Measurements from ENCODE around the gene SGMS1. TPM values are rescaled to one million over a fixed set of nuclear protein-coding genes. Genes with fewer than 3 reads are reported as not detected.

The SGMS1 gene
- polyA plus RNA-seq, 2 of the 4 experiments (the other 2 are of a cell fraction) = 22.7 to 28.2 TPM

GRCh38 chr10:50469778-50470193 lies 154.0 kb downstream of the SGMS1 start:
- Histone ChIP-seq H3K27ac (no peak overlapping the region), H3K9me3 (no peaks in the 10 kb centered on the region), H3K4me1 (peaks cover 23% of the 10 kb centered on the region), H3K4me3 (no peak overlapping the region), H3K4me2 (peak overlapping the region; percentile 36; the same call in 2 of the 3 replicates)
- TF ChIP-seq KDM5A (IDR thresholded peaks at IDR 0.05) (no peak), MAX (IDR thresholded peaks at IDR 0.05) (no peak), BHLHE40 (IDR thresholded peaks at IDR 0.05; ENCODE audit: low read depth, low read length) (no peak), ZSCAN20 (CRISPR knock-in tag; IDR thresholded peaks at IDR 0.05) (no peak), ATOH8 (CRISPR knock-in tag; IDR thresholded peaks at IDR 0.05; ENCODE audit: low read depth) (no peak), BCL3 (IDR thresholded peaks at IDR 0.05) (no peak), ELK1 (IDR thresholded peaks at IDR 0.05; ENCODE audit: low read depth, low read length) (no peak), NPAS2 (CRISPR knock-in tag; IDR thresholded peaks at IDR 0.05; ENCODE audit: borderline replicate concordance) (no peak), MYC (IDR thresholded peaks at IDR 0.05; ENCODE audit: borderline replicate concordance, low read length) (no peak), POLR2A (IDR thresholded peaks at IDR 0.05; ENCODE audit: low read length) (no peak), POLR2AphosphoS2 (conservative IDR thresholded peaks at IDR 0.05; ENCODE audit: low read length) (no peak), TP53 (CRISPR knock-in tag; IDR thresholded peaks at IDR 0.05) (no peak)
- POLR2A ChIA-PET = no interaction called here
- CTCF ChIA-PET = no interaction called here
- no peak for FAIRE-seq
- no peak for ATAC-seq
- WGBS (ENCODE audit: missing lambda C conversion rate) = 51% methylated on average over 3 of the region's 3 CpGs
- no peak for DNase-seq (ENCODE audit: low read depth in 1 of 2, low spot score in 1 of 2)

- WGBS (ENCODE audit: missing lambda C conversion rate) = 93% methylated on average over 1 of the region's 1 CpG
- H3K4me1 ChIP-seq = peaks cover 23% of the 10 kb centered on the region
- CTCF ChIA-PET = no interaction called here
- no peaks in the 10 kb centered on the region for H3K9me3 ChIP-seq
- TF ChIP-seq HDAC2 (IDR thresholded peaks at IDR 0.05) (no peak), POLR2A (IDR thresholded peaks at IDR 0.05; ENCODE audit: low read length) (no peak), CBX2 (IDR thresholded peaks at IDR 0.05; ENCODE audit: borderline replicate concordance, low read depth) (no peak), BCL3 (IDR thresholded peaks at IDR 0.05) (no peak), SREBF2 (IDR thresholded peaks at IDR 0.05) (no peak), KDM5A (IDR thresholded peaks at IDR 0.05) (no peak), JUNB (IDR thresholded peaks at IDR 0.05) (no peak), FOSB (CRISPR knock-in tag; IDR thresholded peaks at IDR 0.05) (no peak), JUN (IDR thresholded peaks at IDR 0.05) (no peak), RNF2 (IDR thresholded peaks at IDR 0.05; ENCODE audit: borderline replicate concordance, low read depth) (no peak), PBX3 (IDR thresholded peaks at IDR 0.05) (no peak)
- DNase-seq (ENCODE audit: low read depth in 1 of 2, low spot score in 1 of 2) (no peak), FAIRE-seq (no peak), ATAC-seq (no peak)
- no peak overlapping the region for H3K4me2 ChIP-seq
- POLR2A ChIA-PET = no interaction called here
- no peak overlapping the region for H3K27ac ChIP-seq
- no peak overlapping the region for H3K4me3 ChIP-seq
Observed at GRCh38 chr10:50469288-50469687, 154.5 kb downstream of the SGMS1 start.

Data from A549 (cell line).